ENCODE measurements around the gene EYA3. TPM values are rescaled to one million over a fixed set of nuclear protein-coding genes. Genes with fewer than 3 reads are reported as not detected.

Gene EYA3
- total RNA-seq, 1 experiment from 2014 or later, result 29.4 TPM

DNA sequence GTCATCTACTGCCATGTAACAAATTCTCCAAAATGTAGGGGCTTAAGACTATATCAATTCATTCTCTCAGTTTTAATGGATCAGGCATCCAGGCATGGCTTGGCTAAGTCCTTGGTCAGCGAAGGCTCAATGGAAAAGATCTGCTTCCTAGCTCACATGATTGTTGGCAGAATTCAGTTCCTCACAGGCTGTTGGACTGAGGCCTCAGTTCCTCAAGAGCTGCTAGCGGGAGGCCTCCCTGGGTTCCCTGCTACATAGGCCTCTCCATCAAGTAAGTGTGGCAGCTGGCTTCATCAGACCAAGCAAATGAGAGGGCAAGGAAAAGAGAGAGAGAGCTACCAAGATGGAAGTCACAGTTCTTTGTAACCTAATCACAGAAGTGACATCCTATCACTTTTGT is 19.6 kb upstream of the EYA3 start:
- CTCF ChIA-PET, result interaction anchor here (0.9 kb wide), 1 partner anchor 101 kb away, joined by 3 read pairs; no protein-coding TSS in a partner anchor

DNA sequence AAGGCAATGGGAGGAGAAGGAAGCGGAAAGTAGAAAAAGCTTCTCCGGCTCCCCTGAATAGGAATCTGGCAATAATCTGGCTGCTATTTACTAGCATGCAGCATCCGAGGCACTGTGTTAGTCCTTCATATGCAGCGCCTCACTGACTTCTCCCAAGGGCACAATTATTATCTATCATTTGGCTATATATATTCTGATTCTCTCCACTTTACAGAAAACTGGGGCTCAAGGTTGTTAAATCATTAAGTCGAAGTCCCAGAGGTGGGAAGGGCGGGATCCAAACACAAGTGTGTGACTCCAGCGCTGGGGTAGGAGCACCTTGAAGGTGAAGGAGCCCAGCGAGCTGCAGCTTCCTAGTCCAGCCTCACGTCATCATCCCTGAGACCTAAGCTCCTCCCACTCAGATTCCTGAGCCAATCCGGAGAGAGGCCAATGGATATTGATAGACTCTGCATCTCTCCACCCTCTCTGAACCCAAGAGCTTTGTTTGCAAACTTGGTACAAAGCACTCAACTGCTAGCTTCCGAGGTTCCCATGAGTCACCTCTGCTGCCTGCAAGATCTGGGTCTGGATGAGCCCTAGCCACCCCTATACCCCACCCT is 16.6 kb upstream of the EYA3 start:
- TF ChIP-seq NR3C1 (CRISPR knock-in tag; conservative IDR thresholded peaks at IDR 0.05; ENCODE audit: low read depth) (no peak), FOXJ3 (CRISPR knock-in tag; IDR thresholded peaks at IDR 0.05; ENCODE audit: borderline replicate concordance) (no peak), SOX15 (CRISPR knock-in tag; IDR thresholded peaks at IDR 0.05) (no peak)
- TF ChIP-seq, protein P1, sequence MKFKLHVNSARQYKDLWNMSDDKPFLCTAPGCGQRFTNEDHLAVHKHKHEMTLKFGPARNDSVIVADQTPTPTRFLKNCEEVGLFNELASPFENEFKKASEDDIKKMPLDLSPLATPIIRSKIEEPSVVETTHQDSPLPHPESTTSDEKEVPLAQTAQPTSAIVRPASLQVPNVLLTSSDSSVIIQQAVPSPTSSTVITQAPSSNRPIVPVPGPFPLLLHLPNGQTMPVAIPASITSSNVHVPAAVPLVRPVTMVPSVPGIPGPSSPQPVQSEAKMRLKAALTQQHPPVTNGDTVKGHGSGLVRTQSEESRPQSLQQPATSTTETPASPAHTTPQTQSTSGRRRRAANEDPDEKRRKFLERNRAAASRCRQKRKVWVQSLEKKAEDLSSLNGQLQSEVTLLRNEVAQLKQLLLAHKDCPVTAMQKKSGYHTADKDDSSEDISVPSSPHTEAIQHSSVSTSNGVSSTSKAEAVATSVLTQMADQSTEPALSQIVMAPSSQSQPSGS (CRISPR knock-in tag; IDR thresholded peaks at IDR 0.05; ENCODE audit: borderline replicate concordance, low read depth), result no peak
- TF ChIP-seq, protein P2, sequence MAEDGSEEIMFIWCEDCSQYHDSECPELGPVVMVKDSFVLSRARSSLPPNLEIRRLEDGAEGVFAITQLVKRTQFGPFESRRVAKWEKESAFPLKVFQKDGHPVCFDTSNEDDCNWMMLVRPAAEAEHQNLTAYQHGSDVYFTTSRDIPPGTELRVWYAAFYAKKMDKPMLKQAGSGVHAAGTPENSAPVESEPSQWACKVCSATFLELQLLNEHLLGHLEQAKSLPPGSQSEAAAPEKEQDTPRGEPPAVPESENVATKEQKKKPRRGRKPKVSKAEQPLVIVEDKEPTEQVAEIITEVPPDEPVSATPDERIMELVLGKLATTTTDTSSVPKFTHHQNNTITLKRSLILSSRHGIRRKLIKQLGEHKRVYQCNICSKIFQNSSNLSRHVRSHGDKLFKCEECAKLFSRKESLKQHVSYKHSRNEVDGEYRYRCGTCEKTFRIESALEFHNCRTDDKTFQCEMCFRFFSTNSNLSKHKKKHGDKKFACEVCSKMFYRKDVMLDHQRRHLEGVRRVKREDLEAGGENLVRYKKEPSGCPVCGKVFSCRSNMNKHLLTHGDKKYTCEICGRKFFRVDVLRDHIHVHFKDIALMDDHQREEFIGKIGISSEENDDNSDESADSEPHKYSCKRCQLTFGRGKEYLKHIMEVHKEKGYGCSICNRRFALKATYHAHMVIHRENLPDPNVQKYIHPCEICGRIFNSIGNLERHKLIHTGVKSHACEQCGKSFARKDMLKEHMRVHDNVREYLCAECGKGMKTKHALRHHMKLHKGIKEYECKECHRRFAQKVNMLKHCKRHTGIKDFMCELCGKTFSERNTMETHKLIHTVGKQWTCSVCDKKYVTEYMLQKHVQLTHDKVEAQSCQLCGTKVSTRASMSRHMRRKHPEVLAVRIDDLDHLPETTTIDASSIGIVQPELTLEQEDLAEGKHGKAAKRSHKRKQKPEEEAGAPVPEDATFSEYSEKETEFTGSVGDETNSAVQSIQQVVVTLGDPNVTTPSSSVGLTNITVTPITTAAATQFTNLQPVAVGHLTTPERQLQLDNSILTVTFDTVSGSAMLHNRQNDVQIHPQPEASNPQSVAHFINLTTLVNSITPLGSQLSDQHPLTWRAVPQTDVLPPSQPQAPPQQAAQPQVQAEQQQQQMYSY (CRISPR knock-in tag; IDR thresholded peaks at IDR 0.05), result peak; percentile 76
- H3K4me1 Mint-ChIP-seq, result peaks cover 12% of the 10 kb centered on the region
- ChIA-PET CTCF (interaction anchor here (0.5 to 2.7 kb wide), 13 partner anchors 9 to 498 kb away, joined by 3 to 39 read pairs (median 4); partner anchors contain the start of gene EYA3), POLR2A (interaction anchor here (1.0 to 1.5 kb wide), 2 partner anchors 13 to 16 kb away, joined by 5 to 13 read pairs; partner anchors contain the start of gene EYA3)
- peak overlapping the region; percentile 95 for H3K27ac Mint-ChIP-seq
- no peaks in the 10 kb centered on the region for H3K36me3 Mint-ChIP-seq
- DNase-seq (ENCODE audit: low spot score) (peak; percentile 75), ATAC-seq (peak; percentile 100)
- no peaks in the 10 kb centered on the region for H3K27me3 Mint-ChIP-seq (ENCODE audit: low read depth)
- H3K9me3 Mint-ChIP-seq, result no peaks in the 10 kb centered on the region
- peak overlapping the region; percentile 65 for H3K4me3 Mint-ChIP-seq

More for the DNA sequence above, 19.6 kb upstream of the EYA3 start:
- Mint-ChIP-seq H3K27ac (no peak overlapping the region), H3K27me3 (ENCODE audit: low read depth) (no peaks in the 10 kb centered on the region), H3K36me3 (no peaks in the 10 kb centered on the region), H3K4me3 (no peak overlapping the region), H3K9me3 (peaks cover 4% of the 10 kb centered on the region; the same call in 1 of the 2 replicates), H3K4me1 (peaks cover 12% of the 10 kb centered on the region)
- DNase-seq (ENCODE audit: low spot score) (no peak), ATAC-seq (no peak)
- POLR2A ChIA-PET, result no interaction called here
- TF ChIP-seq ZNF396 (CRISPR knock-in tag; IDR thresholded peaks at IDR 0.05; ENCODE audit: borderline replicate concordance), result no peak

DNA sequence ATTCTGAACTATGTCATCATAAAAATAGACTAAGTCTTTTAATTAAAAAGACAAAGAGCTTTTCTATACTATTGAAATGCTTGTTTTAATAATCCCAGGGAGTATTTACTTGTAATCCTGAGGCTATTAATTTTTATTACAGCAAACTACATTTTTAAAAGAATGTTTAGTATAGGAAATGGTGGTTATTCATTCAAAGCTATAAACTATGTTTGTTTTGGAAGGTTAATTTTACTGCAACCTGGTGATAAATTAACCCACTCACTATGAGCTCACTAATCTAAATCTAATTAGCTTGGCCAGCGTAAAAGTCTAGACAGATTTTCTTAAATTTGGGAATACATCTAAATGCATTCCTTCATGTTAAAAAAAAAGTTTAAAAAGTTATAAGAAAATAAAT is 13.8 kb upstream of the EYA3 start:
- Mint-ChIP-seq H3K27me3 (ENCODE audit: low read depth) (no peaks in the 10 kb centered on the region), H3K9me3 (no peaks in the 10 kb centered on the region), H3K36me3 (no peaks in the 10 kb centered on the region), H3K4me3 (no peak overlapping the region), H3K27ac (no peak overlapping the region), H3K4me1 (peaks cover 12% of the 10 kb centered on the region)
- ChIA-PET CTCF (interaction anchor here (1.4 kb wide), 1 partner anchor 11 kb away, joined by 9 read pairs; no protein-coding TSS in a partner anchor), POLR2A (interaction anchor here (0.9 kb wide), 1 partner anchor 14 kb away, joined by 4 read pairs; the partner anchor contains the start of gene EYA3)
- DNase-seq (ENCODE audit: low spot score), result no peak
- no peak for ATAC-seq
- TF ChIP-seq ZNF671 (CRISPR knock-in tag; IDR thresholded peaks at IDR 0.05) (no peak), NFE2L1 (CRISPR knock-in tag; IDR thresholded peaks at IDR 0.05) (no peak), ZBTB21 (CRISPR knock-in tag; IDR thresholded peaks at IDR 0.05; ENCODE audit: borderline replicate concordance) (no peak)
- TF ChIP-seq, protein P3, sequence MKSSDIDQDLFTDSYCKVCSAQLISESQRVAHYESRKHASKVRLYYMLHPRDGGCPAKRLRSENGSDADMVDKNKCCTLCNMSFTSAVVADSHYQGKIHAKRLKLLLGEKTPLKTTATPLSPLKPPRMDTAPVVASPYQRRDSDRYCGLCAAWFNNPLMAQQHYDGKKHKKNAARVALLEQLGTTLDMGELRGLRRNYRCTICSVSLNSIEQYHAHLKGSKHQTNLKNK (CRISPR knock-in tag; IDR thresholded peaks at IDR 0.05), result no peak

DNA sequence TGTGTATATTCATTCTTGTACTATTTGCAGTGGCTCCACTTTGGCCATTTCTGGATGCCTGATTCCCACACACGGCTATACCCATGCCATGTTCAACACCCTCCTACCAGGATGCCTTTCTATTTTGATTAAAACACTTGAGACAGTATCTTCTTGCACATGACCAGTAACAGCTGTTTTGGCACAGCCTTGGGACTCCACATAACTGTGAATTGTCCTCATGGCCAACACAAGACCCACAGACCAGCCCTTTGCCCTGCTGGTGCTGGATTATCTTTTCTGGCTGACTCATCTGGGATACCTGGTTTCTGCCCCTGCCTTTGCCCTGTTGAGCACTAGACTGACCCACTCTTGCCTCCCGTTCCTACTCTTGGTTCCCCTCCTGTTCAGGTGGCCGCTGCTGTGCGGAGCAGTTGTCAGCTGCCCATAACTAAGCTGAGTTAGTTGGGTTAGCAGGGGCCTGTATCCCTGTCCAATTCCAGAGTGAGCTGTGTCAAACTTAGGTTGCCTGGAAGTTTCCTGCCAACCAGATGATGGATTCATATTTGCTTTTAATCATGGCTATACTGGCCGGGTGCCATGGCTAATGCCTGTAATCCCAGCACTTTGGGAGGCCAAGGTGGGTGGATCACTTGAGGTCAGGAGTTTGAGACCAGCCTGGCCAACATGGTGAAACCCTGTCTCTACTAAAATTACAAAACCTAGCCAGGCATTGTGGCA is 10.8 kb upstream of the EYA3 start:
- Mint-ChIP-seq H3K27me3 (ENCODE audit: low read depth) (no peaks in the 10 kb centered on the region), H3K27ac (no peak overlapping the region), H3K4me3 (no peak overlapping the region), H3K4me1 (no peaks in the 10 kb centered on the region), H3K36me3 (no peaks in the 10 kb centered on the region), H3K9me3 (no peaks in the 10 kb centered on the region)
- CTCF ChIA-PET, result interaction anchor here (3.2 kb wide), 1 partner anchor 8 kb away, joined by 13 read pairs; no protein-coding TSS in a partner anchor
- ATAC-seq (no peak), DNase-seq (ENCODE audit: low spot score) (no peak)
- POLR2A ChIA-PET, result no interaction called here
- TF ChIP-seq TCF7 (CRISPR knock-in tag; IDR thresholded peaks at IDR 0.05; ENCODE audit: low read depth), result no peak
- TF ChIP-seq, protein P4, sequence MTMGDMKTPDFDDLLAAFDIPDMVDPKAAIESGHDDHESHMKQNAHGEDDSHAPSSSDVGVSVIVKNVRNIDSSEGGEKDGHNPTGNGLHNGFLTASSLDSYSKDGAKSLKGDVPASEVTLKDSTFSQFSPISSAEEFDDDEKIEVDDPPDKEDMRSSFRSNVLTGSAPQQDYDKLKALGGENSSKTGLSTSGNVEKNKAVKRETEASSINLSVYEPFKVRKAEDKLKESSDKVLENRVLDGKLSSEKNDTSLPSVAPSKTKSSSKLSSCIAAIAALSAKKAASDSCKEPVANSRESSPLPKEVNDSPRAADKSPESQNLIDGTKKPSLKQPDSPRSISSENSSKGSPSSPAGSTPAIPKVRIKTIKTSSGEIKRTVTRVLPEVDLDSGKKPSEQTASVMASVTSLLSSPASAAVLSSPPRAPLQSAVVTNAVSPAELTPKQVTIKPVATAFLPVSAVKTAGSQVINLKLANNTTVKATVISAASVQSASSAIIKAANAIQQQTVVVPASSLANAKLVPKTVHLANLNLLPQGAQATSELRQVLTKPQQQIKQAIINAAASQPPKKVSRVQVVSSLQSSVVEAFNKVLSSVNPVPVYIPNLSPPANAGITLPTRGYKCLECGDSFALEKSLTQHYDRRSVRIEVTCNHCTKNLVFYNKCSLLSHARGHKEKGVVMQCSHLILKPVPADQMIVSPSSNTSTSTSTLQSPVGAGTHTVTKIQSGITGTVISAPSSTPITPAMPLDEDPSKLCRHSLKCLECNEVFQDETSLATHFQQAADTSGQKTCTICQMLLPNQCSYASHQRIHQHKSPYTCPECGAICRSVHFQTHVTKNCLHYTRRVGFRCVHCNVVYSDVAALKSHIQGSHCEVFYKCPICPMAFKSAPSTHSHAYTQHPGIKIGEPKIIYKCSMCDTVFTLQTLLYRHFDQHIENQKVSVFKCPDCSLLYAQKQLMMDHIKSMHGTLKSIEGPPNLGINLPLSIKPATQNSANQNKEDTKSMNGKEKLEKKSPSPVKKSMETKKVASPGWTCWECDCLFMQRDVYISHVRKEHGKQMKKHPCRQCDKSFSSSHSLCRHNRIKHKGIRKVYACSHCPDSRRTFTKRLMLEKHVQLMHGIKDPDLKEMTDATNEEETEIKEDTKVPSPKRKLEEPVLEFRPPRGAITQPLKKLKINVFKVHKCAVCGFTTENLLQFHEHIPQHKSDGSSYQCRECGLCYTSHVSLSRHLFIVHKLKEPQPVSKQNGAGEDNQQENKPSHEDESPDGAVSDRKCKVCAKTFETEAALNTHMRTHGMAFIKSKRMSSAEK (CRISPR knock-in tag; IDR thresholded peaks at IDR 0.05; ENCODE audit: borderline replicate concordance), result no peak
- TF ChIP-seq, protein P5, sequence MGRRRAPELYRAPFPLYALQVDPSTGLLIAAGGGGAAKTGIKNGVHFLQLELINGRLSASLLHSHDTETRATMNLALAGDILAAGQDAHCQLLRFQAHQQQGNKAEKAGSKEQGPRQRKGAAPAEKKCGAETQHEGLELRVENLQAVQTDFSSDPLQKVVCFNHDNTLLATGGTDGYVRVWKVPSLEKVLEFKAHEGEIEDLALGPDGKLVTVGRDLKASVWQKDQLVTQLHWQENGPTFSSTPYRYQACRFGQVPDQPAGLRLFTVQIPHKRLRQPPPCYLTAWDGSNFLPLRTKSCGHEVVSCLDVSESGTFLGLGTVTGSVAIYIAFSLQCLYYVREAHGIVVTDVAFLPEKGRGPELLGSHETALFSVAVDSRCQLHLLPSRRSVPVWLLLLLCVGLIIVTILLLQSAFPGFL (CRISPR knock-in tag; IDR thresholded peaks at IDR 0.05; ENCODE audit: borderline replicate concordance), result no peak
- TF ChIP-seq SMAD4 (CRISPR knock-in tag; IDR thresholded peaks at IDR 0.05), result no peak

Measured in WTC11 (cell line).